ENCODE data around the gene PSAPL1.

The PSAPL1 gene

GRCh38 chr4:7442574-7443162 is 7.9 kb upstream of the PSAPL1 start:
- TF ChIP-seq ZBTB7A (IDR thresholded peaks at IDR 0.05; ENCODE audit: low read depth) (no peak), REST (IDR thresholded peaks at IDR 0.05; ENCODE audit: low read depth) (no peak), EP300 (IDR thresholded peaks at IDR 0.05; ENCODE audit: borderline replicate concordance) (no peak)

GRCh38 chr4:7441201-7441600 is 6.5 kb upstream of the PSAPL1 start:
- TF ChIP-seq ZBTB7A (IDR thresholded peaks at IDR 0.05; ENCODE audit: low read depth) (no peak), EP300 (IDR thresholded peaks at IDR 0.05; ENCODE audit: borderline replicate concordance) (no peak), CREB1 (IDR thresholded peaks at IDR 0.05; ENCODE audit: low read depth) (no peak)

DNA sequence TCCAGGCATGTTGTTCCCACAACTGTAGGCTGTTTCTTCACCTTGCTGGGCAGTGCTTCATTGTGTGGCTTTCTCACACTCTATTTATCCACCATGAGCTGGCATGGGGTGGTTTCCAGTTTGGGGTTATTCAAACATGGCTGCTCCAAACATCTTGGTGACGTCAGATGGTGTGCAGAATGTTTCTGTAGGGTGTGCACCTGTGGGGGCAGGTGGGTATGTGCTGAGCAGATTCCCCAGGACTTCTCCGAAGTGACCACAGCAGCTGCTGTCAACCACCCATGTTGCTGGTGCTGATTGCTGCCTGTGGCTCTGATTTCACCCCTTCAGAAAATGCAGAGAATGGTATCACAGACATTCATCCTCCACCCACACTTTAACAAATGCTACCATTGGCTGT is 5.0 kb upstream of the PSAPL1 start:
- TF ChIP-seq EP300 (IDR thresholded peaks at IDR 0.05; ENCODE audit: borderline replicate concordance) (no peak), RAD21 (IDR thresholded peaks at IDR 0.05; ENCODE audit: low read depth) (no peak), USF1 (IDR thresholded peaks at IDR 0.05) (no peak), YY1 (IDR thresholded peaks at IDR 0.05; ENCODE audit: low read depth) (no peak), FOXM1 (IDR thresholded peaks at IDR 0.05; ENCODE audit: borderline replicate concordance, low read depth) (no peak), EGR1 (IDR thresholded peaks at IDR 0.05) (no peak)
- TF ChIP-seq, protein P1, sequence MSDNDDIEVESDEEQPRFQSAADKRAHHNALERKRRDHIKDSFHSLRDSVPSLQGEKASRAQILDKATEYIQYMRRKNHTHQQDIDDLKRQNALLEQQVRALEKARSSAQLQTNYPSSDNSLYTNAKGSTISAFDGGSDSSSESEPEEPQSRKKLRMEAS (IDR thresholded peaks at IDR 0.05): no peak

GRCh38 chr4:7436256-7436655 is 1.5 kb upstream of the PSAPL1 start:
- TF ChIP-seq REST (IDR thresholded peaks at IDR 0.05; ENCODE audit: low read depth) (no peak), TEAD4 (IDR thresholded peaks at IDR 0.05) (no peak), CEBPB (IDR thresholded peaks at IDR 0.05) (no peak), RAD21 (IDR thresholded peaks at IDR 0.05; ENCODE audit: low read depth) (no peak), CREB1 (IDR thresholded peaks at IDR 0.05; ENCODE audit: low read depth) (no peak), USF1 (IDR thresholded peaks at IDR 0.05) (no peak), FOXM1 (IDR thresholded peaks at IDR 0.05; ENCODE audit: borderline replicate concordance, low read depth) (no peak), YY1 (IDR thresholded peaks at IDR 0.05; ENCODE audit: low read depth) (no peak), NFIC (IDR thresholded peaks at IDR 0.05) (no peak)

GRCh38 chr4:7435471-7436061 is 836 bp upstream of the PSAPL1 start:
- TF ChIP-seq CREB1 (IDR thresholded peaks at IDR 0.05; ENCODE audit: low read depth) (no peak), RAD21 (IDR thresholded peaks at IDR 0.05; ENCODE audit: low read depth) (no peak), CEBPB (IDR thresholded peaks at IDR 0.05) (no peak), YY1 (IDR thresholded peaks at IDR 0.05; ENCODE audit: low read depth) (no peak), REST (IDR thresholded peaks at IDR 0.05; ENCODE audit: low read depth) (no peak), EP300 (IDR thresholded peaks at IDR 0.05; ENCODE audit: borderline replicate concordance) (no peak), ZBTB7A (IDR thresholded peaks at IDR 0.05; ENCODE audit: low read depth) (no peak), TAF1 (IDR thresholded peaks at IDR 0.05; ENCODE audit: low read depth) (no peak), EGR1 (IDR thresholded peaks at IDR 0.05) (no peak), NFIC (IDR thresholded peaks at IDR 0.05) (no peak), TCF12 (IDR thresholded peaks at IDR 0.05; ENCODE audit: low read depth) (no peak), FOXM1 (IDR thresholded peaks at IDR 0.05; ENCODE audit: borderline replicate concordance, low read depth) (no peak), USF1 (IDR thresholded peaks at IDR 0.05) (no peak), TEAD4 (IDR thresholded peaks at IDR 0.05) (no peak)
- TF ChIP-seq, protein P1 (IDR thresholded peaks at IDR 0.05): no peak
